Measurements from ENCODE around the gene COX7A1. TPM values are rescaled to one million over a fixed set of nuclear protein-coding genes. Genes with fewer than 3 reads are reported as not detected.

COX7A1 gene
- total RNA-seq, 1 experiment from 2014 or later: not detected

DNA sequence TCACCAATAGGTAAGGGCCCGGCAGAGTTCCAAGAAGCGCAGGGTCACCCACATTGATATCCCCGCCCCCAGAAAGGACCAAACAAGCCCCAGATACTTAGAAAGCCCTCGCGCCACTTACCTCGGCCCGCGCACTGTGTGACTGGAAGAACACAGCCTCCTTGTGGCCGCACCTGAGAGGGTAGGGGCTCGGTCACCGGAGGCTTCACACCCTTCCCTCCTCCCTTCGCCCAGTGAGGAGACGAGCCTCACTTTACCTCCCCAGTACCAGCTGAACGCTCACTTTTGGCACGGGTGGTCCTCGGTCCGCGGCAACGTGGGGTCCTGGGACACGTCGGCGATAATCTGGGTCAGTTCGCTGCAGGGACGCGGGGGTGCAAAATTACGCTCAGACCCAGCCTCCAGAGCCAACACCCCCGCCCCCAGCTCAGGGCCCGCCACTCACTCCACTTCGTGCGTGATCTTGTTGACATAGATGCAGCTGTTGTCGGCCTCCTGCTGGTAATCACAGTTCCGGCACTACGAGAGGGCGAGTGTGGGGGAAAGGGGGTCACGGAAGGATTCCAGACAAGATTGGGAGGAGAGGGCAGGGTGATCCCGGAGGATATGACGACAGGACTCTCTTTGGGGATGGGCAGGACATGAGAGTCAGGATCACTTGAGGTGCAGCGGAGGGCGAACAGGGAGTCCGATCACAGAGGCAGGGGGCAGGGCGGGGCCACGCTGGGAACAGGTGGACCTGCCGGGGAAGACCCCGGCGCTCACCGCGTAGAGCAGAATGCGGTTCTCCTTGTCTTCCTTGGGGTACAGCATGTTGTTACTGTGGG, 38.1 kb downstream of the COX7A1 start:
- no peak for DNase-seq (ENCODE audit: extremely low read depth, low read depth)

DNA sequence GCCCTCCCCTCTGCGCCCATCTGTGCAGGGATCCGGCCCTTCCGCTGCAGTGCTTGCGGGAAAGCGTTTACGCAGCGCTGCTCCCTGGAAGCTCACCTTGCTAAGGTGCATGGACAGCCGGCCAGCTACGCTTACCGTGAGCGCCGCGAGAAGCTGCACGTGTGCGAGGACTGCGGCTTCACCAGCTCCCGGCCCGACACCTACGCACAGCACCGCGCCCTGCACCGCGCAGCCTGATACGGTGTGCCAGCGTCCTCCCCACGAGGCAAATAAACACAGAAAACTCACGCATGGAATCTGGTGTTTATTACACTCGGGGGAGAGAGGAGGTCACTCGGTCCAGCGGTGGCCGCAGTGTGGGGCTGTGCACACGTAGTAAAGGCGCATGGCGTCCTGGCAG, 38.8 kb downstream of the COX7A1 start:
- DNase-seq (ENCODE audit: extremely low read depth, low read depth): no peak

DNA sequence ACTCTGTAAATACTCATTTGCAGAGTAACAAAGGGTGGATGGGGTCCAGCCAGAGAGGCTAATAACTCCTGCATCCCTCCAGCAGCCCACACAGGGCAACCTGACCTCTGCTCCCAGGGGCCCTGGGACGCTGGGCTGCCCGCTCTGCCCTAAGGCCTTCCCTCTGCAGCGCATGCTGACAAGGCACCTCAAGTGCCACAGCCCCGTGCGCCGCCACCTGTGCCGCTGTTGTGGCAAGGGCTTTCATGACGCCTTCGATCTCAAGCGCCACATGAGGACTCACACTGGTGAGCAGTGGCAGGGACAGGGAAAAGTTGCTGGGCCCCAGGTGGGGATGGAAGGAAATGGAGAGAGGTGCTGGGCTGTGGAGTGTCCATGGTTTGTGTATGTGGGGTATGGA, 39.6 kb downstream of the COX7A1 start:
- no peak for DNase-seq (ENCODE audit: extremely low read depth, low read depth)

DNA sequence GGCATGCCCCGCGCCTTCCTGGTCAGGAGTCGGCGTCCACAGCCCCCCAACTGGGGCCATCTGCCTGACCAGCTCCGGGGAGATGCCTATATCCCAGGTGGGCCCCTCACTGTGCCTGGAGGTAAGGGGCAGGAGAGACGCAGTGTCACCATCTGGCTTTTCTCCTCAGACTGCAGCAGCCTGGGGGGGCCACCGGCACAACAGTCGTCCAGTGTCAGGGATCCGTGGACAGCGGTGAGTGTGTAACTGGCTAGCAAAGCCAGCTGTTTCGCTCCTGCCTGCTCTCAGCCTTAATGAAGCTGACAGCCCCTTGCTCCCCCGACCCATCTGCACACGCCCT, 41.1 kb downstream of the COX7A1 start:
- no peak for DNase-seq (ENCODE audit: extremely low read depth, low read depth)

DNA sequence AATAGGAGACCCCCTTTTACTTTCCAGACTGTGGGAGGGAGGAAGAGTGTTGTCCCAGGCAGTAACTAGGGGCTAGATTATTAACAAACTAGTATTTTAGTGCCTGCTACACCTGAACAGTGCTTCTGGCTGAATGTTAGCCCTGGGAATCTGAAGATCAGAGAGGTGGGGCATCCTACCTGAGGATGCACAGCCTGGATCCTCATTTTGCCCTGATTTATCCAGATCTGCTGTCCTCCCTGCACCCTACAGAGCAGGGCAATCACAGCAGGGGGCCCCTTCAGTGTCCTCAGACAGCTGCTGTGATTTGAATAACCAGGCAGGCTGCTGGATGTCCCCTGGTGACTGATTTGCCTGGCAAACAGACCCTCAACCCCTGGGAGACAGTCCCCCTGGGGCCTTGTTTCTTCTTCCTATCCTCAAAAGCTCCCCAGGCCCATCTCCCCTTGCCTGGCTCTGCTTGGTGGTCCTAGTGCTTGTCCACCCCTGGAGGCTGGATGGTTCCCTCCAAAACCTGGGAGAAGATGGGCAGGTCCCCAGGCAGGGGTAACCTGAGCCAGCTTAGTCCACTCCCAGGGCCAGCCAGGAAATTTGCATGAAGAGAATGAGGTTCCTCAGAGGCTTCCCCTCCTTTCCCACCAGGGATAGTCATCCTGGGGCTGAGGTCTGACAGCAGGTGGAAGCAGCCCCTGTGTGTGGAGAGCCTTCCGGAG, 41.6 kb downstream of the COX7A1 start, which contains the start of gene OVOL3:
OVOL3 (plus strand) TSS at position 657 of the 713 bp plus-strand sequence. CDS start 60 bp downstream, outside the sequence.
- no peak for DNase-seq (ENCODE audit: extremely low read depth, low read depth)

DNA sequence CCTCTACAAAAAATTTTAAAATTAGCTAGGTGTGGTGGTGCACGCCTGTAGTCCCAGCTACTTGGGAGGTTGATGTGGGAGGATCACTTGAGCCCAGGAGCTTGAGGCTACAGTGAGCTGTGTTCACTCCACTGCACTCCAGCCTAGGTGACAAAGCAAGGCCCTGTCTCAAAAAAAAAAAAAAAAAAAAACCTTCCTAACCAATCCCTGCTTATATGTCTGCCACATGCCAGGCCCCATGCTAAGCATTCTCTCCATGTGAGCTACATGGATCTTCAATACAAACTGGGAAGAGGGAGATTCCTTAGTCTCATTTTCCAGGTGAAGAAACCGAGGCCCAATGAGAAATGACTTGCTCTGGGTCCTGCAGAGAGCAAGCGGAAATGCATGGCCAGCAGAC, 43.6 kb downstream of the COX7A1 start:
- no peak for DNase-seq (ENCODE audit: extremely low read depth, low read depth)

DNA sequence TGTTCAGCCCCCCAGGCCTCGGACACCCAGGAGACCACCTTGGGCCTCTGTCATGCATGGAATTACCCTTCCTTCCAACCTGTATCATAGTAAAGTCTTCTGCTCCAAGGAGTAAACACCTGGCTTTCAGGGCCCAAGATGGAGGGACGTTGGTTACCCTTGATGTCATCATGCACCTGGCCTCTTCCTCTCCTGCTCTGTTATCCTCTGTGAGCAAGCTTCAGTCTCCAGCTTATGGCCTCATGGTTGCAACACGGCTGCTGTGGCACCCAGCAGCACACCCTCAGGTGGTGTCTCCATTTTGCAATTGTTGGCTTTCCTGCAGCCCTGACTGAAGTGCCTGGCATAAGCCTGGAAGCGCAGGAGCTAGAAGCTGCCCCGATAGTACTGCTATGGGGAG, 45.3 kb downstream of the COX7A1 start:
- no peak for DNase-seq (ENCODE audit: extremely low read depth, low read depth)

DNA sequence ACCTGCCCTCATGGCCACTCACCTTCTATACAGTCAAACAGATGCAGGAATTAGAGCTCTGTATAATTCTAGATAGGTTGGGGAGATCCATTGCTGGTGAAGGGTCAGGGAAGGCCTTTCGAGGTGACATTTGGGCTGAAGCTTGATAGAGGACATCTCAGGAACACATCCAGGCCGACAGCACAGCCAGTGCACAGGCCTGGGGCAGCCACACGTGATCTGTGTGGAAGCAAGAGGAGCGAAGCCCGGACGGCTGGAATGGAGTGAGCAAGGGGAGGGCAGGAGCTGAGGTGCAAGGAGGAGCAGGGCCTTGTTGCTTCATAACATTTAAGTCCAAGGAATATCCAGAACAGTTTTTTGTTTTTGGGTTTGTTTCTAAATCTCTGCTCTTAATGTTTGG, 45.8 kb downstream of the COX7A1 start:
- no peak for DNase-seq (ENCODE audit: extremely low read depth, low read depth)

DNA sequence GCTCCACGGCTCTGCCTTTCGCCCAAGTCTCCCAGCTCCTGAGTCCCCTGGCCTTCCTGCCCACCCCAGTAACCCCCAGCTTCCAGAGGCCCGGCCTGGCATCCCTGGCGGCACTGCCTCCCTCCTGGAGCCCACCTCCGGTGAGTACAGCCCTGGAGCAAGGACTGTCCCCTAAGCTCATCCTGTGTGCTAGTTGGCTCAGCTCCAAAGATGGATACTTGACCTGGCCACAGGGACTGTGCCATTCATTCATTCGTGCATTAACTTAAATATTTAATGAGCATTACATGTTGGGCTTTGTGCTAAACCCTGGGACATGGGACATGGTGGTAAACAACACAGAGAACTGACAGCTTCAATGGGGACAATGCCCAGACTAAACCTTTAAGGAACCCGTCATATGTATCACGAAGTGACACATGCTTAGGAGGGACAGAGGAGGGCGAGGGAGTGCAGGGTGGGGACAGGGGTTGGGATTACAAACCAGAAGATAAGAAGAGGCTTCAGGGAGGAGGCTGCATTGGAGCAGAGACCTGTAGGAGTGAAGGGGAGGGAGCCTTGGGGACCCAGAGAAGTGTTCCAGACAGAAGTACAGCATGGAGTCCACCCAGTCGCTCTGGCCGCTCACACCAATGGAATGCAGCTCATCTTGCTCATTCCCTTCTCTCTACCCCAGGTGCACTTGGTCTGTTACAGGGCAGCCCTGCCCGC, 48.2 kb downstream of the COX7A1 start:
- DNase-seq (ENCODE audit: extremely low read depth, low read depth): no peak

DNA sequence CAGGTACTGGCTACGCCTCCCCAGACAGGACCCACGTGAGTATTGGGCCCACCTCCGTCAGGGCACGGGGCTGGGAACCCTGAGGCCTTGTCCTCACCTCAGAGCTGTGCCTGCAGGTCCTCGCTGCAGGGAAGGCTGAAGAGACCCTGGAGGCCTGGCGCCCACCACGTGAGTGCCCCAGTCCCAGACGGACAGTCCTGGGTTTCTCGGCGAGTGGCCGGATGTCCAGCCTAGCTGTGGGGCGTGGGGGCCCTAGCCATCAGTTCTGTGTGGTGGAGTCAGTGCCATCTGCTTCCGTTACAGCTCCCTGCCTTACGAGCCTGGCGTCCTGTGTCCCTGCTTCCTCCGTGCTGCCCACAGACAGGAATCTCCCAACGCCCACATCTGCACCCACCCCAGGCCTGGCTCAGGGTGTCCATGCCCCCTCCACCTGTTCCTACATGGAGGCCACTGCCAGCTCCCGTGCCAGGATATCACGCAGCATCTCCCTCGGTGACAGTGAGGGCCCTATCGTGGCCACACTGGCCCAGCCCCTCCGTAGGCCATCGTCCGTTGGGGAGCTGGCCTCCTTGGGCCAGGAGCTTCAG, 49.1 kb downstream of the COX7A1 start:
- no peak for DNase-seq (ENCODE audit: extremely low read depth, low read depth)

DNA sequence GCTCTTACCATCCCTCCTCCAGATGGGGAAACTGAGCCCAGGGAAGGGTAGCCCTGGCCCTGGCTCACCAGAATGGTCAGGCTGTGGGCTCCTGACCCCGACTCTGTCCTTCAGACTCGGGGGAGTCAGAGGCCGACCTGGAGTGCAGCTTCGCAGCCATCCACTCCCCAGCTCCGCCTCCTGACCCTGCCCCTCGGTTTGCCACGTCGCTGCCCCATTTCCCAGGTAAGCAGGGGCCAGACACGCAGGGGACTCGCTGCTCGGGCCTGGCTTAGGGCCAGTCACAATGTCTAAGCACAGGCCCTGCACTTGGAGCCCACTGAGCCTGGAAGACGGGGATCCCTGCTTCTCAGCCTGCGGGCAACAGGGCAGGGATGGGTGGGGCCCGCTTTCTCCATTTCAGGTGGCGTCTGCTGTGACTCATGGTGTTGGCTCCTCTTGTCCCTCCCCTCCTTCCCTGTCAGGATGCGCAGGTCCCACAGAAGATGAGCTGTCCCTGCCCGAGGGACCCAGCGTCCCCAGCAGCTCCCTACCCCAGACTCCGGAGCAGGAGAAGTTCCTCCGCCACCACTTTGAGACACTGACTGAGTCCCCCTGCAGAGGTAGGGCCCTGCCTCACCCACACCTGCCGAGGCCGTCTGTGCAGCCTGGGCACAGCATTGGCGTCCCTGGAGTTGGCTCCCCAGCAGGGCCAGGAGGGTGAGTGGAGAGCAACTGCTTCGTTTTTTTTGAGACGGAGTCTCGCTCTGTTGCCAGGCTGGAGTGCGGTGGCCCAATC, 50.5 kb downstream of the COX7A1 start:
- no peak for DNase-seq (ENCODE audit: extremely low read depth, low read depth)

Other genes starting within 250 kb of the COX7A1 start
- gene HCST, start 249.9 kb downstream of the COX7A1 start, total RNA-seq (2014; rRNA removed; shearing (Covaris generic)): not detected in 2 replicates
- 0.64 TPM in 1 of 2 replicates, not detected in the other for gene TYROBP, start 244.2 kb downstream of the COX7A1 start, total RNA-seq (2014; rRNA removed; shearing (Covaris generic))
- gene LRFN3, start 216.1 kb downstream of the COX7A1 start, total RNA-seq (2014; rRNA removed; shearing (Covaris generic)): 3.5 and 6.1 TPM in 2 replicates
- 19.8 and 26.1 TPM in 2 replicates for gene SDHAF1, start 157.3 kb downstream of the COX7A1 start, total RNA-seq (2014; rRNA removed; shearing (Covaris generic))
- gene SYNE4, start 143.6 kb downstream of the COX7A1 start, total RNA-seq (2014; rRNA removed; shearing (Covaris generic)): 0.22 and 0.26 TPM in 2 replicates
- 21.1 and 25.6 TPM in 2 replicates for gene ALKBH6, start 138.2 kb downstream of the COX7A1 start, total RNA-seq (2014; rRNA removed; shearing (Covaris generic))
- gene CLIP3, start 119.6 kb downstream of the COX7A1 start, total RNA-seq (2014; rRNA removed; shearing (Covaris generic)): 0.27 and 0.35 TPM in 2 replicates
- gene THAP8, start 98.2 kb downstream of the COX7A1 start, total RNA-seq (2014; rRNA removed; shearing (Covaris generic)): 2.9 and 3.0 TPM in 2 replicates
- 12.3 and 13.7 TPM in 2 replicates for gene WDR62, start 97.5 kb downstream of the COX7A1 start, total RNA-seq (2014; rRNA removed; shearing (Covaris generic))
- gene OVOL3, start 41.3 kb downstream of the COX7A1 start, total RNA-seq (2014; rRNA removed; shearing (Covaris generic)): not detected in 2 replicates
- gene POLR2I, start 37.6 kb downstream of the COX7A1 start, total RNA-seq (2014; rRNA removed; shearing (Covaris generic)): 90.1 and 139 TPM in 2 replicates
- gene TBCB, start 37.0 kb downstream of the COX7A1 start, total RNA-seq (2014; rRNA removed; shearing (Covaris generic)): 147 and 154 TPM in 2 replicates
- 417 and 452 TPM in 2 replicates for gene CAPNS1, start 12.4 kb downstream of the COX7A1 start, total RNA-seq (2014; rRNA removed; shearing (Covaris generic))
- gene ZNF565, start 62.2 kb upstream of the COX7A1 start, total RNA-seq (2014; rRNA removed; shearing (Covaris generic)): 5.4 and 6.5 TPM in 2 replicates
- gene ZNF146, start 62.7 kb upstream of the COX7A1 start, total RNA-seq (2014; rRNA removed; shearing (Covaris generic)): 132 and 138 TPM in 2 replicates
- 3.7 and 4.0 TPM in 2 replicates for gene ZFP14, start 226.8 kb upstream of the COX7A1 start, total RNA-seq (2014; rRNA removed; shearing (Covaris generic))